WTC11 (cell line): ENCODE data around the gene CSNK2B.
"Not testable (repeated sequence)": the region's sequence is repeated elsewhere in the genome, so short reads cannot be mapped to it uniquely, and the experiment has no call there.

Source experiments
- TF ChIP-seq, protein P1 (sequence below): fragments of 200-600 bp; IDR thresholded peaks from 2 replicates; pipeline ENCODE4 v1.8.0; 2022; ENCODE audit warnings: antibody characterized with exemption
- TF ChIP-seq, protein P2 (sequence below): sonication (generic); formaldehyde crosslinking; IDR thresholded peaks from 2 replicates; pipeline ENCODE4 v1.8.1; 2023; ENCODE audit warnings: mild to moderate bottlenecking, missing genetic modification reagents, moderate library complexity

DNA sequence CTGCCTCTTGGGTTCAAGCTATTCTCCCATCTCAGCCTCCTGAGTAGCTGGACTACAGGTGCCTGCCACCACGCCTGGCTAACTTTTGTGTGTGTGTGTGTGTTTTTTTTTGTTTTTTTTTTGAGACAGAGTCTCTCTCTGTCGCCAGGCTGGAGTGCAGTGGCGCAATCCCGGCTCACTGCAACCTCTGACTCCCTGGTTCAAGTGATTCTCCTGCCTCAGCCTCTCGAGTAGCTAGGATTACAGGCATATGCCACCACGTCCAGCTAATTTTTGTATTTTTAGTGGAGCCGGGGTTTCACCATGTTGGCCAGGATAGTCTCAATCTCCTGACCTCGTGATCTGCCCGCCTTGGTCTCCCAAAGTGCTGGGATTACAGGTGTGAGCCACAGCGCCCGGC is 43.3 kb downstream of the CSNK2B start:
- TF ChIP-seq, protein P1, sequence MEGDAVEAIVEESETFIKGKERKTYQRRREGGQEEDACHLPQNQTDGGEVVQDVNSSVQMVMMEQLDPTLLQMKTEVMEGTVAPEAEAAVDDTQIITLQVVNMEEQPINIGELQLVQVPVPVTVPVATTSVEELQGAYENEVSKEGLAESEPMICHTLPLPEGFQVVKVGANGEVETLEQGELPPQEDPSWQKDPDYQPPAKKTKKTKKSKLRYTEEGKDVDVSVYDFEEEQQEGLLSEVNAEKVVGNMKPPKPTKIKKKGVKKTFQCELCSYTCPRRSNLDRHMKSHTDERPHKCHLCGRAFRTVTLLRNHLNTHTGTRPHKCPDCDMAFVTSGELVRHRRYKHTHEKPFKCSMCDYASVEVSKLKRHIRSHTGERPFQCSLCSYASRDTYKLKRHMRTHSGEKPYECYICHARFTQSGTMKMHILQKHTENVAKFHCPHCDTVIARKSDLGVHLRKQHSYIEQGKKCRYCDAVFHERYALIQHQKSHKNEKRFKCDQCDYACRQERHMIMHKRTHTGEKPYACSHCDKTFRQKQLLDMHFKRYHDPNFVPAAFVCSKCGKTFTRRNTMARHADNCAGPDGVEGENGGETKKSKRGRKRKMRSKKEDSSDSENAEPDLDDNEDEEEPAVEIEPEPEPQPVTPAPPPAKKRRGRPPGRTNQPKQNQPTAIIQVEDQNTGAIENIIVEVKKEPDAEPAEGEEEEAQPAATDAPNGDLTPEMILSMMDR = not testable (repeated sequence)
- TF ChIP-seq, protein P2, sequence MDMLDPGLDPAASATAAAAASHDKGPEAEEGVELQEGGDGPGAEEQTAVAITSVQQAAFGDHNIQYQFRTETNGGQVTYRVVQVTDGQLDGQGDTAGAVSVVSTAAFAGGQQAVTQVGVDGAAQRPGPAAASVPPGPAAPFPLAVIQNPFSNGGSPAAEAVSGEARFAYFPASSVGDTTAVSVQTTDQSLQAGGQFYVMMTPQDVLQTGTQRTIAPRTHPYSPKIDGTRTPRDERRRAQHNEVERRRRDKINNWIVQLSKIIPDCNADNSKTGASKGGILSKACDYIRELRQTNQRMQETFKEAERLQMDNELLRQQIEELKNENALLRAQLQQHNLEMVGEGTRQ (CRISPR knock-in tag) = not testable (repeated sequence)
